ENCODE results near the gene TCIRG1. TPM values are rescaled to one million over a fixed set of nuclear protein-coding genes. Genes with fewer than 3 reads are reported as not detected.

Gene TCIRG1
- total and polyA plus RNA-seq, 2 of the 13 experiments (the other 11 are each of a cell fraction or from before 2014, with no cell fraction given) = 48.0 to 69.6 TPM

DNA sequence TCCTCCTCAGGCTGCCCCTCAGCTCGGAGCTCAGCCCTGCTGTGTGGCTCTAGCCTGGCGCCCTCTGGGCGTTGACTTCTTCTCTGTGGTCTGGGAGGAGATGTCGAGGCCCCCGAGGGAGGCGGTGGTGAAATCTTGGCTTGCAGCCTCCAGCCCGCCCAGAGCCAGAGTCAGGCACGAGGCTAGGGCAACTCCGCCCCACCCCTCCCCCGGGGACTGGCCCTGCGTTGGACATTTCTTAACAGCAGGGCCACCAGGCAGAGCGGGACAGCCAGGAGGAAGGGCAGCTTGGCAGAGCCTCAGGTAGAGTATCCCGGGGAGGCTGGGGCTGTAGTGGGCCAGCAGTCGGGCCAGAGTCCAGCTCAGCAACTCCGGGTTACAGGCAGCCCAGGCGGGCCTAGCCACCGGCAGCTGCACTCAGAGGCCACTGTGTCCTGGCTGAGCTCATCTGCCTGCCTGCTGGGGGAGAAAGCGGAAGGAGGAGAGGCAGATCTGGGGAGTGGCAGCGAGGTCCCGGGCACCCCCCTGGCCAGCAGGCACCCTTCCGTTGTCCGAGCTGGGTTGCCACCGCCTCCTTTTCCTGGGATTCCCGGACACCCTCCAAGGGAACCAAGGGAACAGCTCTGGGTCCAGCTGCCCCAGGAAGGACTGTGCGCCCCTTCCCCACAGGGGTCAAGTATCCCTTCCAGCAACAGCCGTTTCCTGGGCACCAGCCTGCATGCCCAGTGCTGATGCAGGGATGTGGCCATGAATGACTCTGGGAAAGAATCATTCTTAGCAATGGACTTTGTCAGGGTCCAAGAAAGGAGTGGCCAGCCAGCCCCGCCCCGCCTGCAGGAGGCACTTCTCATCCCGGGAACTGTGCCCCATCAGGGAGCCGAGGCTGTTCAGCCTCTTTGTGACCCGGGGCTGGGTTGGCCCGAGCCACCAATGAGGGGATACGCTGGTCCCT is 28.5 kb upstream of the TCIRG1 start, which contains the start of gene ALDH3B1 (continued):
- TF ChIP-seq, protein P1, sequence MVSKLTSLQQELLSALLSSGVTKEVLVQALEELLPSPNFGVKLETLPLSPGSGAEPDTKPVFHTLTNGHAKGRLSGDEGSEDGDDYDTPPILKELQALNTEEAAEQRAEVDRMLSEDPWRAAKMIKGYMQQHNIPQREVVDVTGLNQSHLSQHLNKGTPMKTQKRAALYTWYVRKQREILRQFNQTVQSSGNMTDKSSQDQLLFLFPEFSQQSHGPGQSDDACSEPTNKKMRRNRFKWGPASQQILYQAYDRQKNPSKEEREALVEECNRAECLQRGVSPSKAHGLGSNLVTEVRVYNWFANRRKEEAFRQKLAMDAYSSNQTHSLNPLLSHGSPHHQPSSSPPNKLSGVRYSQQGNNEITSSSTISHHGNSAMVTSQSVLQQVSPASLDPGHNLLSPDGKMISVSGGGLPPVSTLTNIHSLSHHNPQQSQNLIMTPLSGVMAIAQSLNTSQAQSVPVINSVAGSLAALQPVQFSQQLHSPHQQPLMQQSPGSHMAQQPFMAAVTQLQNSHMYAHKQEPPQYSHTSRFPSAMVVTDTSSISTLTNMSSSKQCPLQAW (CRISPR knock-in tag; IDR thresholded peaks at IDR 0.05) = peak; percentile 26; the same call in 1 of the 2 replicates
- TF ChIP-seq HNF4G (IDR thresholded peaks at IDR 0.05; ENCODE audit: borderline replicate concordance, low read depth, low read length) (no peak), HNF4G (CRISPR knock-in tag; IDR thresholded peaks at IDR 0.05; ENCODE audit: borderline replicate concordance, low read depth) (no peak; the same call in 1 of the 2 replicates), SIX1 (CRISPR knock-in tag; IDR thresholded peaks at IDR 0.05; ENCODE audit: borderline replicate concordance) (no peak), ZNF24 (IDR thresholded peaks at IDR 0.05) (no peak), ZNF772 (CRISPR knock-in tag; IDR thresholded peaks at IDR 0.05) (peak; percentile 81; the same call in 1 of the 2 replicates), NFE2 (CRISPR knock-in tag; IDR thresholded peaks at IDR 0.05) (no peak), ONECUT2 (CRISPR knock-in tag; IDR thresholded peaks at IDR 0.05) (no peak), HDAC1 (CRISPR knock-in tag; IDR thresholded peaks at IDR 0.05) (peak; percentile 60; the same call in 1 of the 2 replicates), ZNF644 (CRISPR knock-in tag; IDR thresholded peaks at IDR 0.05; ENCODE audit: low read depth) (no peak), SPEN (CRISPR knock-in tag; IDR thresholded peaks at IDR 0.05; ENCODE audit: low read depth) (no peak; the same call in 1 of the 2 replicates), PITX1 (CRISPR knock-in tag; IDR thresholded peaks at IDR 0.05) (peak; percentile 68; the same call in 1 of the 2 replicates), ATF1 (CRISPR knock-in tag; IDR thresholded peaks at IDR 0.05) (no peak), MIER2 (CRISPR knock-in tag; IDR thresholded peaks at IDR 0.05) (no peak), ZC3H13 (CRISPR knock-in tag; IDR thresholded peaks at IDR 0.05) (no peak), SIN3A (IDR thresholded peaks at IDR 0.05; ENCODE audit: borderline replicate concordance, low read depth, low read length) (no peak), ZEB1 (IDR thresholded peaks at IDR 0.05; ENCODE audit: insufficient replicate concordance, low read depth) (peak; percentile 36), SETDB1 (CRISPR knock-in tag; IDR thresholded peaks at IDR 0.05; ENCODE audit: borderline replicate concordance) (no peak), ZNF441 (CRISPR knock-in tag; IDR thresholded peaks at IDR 0.05; ENCODE audit: borderline replicate concordance) (no peak), SYNCRIP (IDR thresholded peaks at IDR 0.05; ENCODE audit: insufficient read depth, low read depth, low read length) (no peak)
- TF ChIP-seq, protein P2, sequence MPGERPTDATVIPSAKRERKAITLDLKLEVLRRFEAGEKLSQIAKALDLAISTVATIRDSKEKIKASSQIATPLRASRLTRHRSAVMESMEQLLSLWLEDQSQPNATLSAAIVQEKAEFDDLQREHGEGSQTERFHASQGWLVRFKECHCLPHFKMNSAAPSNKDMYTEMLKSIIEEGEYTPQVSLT (CRISPR knock-in tag; IDR thresholded peaks at IDR 0.05; ENCODE audit: borderline replicate concordance, low read depth) = no peak
- TF ChIP-seq, protein P3, sequence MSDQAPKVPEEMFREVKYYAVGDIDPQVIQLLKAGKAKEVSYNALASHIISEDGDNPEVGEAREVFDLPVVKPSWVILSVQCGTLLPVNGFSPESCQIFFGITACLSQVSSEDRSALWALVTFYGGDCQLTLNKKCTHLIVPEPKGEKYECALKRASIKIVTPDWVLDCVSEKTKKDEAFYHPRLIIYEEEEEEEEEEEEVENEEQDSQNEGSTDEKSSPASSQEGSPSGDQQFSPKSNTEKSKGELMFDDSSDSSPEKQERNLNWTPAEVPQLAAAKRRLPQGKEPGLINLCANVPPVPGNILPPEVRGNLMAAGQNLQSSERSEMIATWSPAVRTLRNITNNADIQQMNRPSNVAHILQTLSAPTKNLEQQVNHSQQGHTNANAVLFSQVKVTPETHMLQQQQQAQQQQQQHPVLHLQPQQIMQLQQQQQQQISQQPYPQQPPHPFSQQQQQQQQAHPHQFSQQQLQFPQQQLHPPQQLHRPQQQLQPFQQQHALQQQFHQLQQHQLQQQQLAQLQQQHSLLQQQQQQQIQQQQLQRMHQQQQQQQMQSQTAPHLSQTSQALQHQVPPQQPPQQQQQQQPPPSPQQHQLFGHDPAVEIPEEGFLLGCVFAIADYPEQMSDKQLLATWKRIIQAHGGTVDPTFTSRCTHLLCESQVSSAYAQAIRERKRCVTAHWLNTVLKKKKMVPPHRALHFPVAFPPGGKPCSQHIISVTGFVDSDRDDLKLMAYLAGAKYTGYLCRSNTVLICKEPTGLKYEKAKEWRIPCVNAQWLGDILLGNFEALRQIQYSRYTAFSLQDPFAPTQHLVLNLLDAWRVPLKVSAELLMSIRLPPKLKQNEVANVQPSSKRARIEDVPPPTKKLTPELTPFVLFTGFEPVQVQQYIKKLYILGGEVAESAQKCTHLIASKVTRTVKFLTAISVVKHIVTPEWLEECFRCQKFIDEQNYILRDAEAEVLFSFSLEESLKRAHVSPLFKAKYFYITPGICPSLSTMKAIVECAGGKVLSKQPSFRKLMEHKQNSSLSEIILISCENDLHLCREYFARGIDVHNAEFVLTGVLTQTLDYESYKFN (CRISPR knock-in tag; conservative IDR thresholded peaks at IDR 0.05) = peak; percentile 46; the same call in 1 of the 2 replicates
- TF ChIP-seq, protein P4, sequence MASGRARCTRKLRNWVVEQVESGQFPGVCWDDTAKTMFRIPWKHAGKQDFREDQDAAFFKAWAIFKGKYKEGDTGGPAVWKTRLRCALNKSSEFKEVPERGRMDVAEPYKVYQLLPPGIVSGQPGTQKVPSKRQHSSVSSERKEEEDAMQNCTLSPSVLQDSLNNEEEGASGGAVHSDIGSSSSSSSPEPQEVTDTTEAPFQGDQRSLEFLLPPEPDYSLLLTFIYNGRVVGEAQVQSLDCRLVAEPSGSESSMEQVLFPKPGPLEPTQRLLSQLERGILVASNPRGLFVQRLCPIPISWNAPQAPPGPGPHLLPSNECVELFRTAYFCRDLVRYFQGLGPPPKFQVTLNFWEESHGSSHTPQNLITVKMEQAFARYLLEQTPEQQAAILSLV (CRISPR knock-in tag; IDR thresholded peaks at IDR 0.05; ENCODE audit: borderline replicate concordance) = no peak

Measured in HepG2 (cell line).